IMR-90 (cell line): Measurements from ENCODE around the gene LINC01488. TPM values are rescaled to one million over a fixed set of nuclear protein-coding genes. Genes with fewer than 3 reads are reported as not detected.

Experiments used
- ATAC-seq: fragments of 200-7000 bp; cut with Tn5 transposase; 2 replicates; pipeline ENCODE4 v1.9.1; 2020; ENCODE audit warnings: low read depth, mild to moderate bottlenecking, moderate library complexity
- BruUV-seq: library from RNA; stranded (reverse); fragments of 400-500 nt; replicated peaks from 2 replicates; lab custom pipeline; 2021; lab: Mats Ljungman, UMichigan
- CTCF ChIA-PET: fragments of 300-600 bp; formaldehyde crosslinking; extraction: SDS; loops from one replicate; lab custom pipeline; 2021; ENCODE audit warnings: antibody characterized with exemption; lab: Yijun Ruan, JAX
- POLR2A ChIA-PET: fragments of 300-600 bp; sonication (Branson Sonifier 250); formaldehyde crosslinking; loops from one replicate; lab custom pipeline; 2022; ENCODE audit warnings: antibody characterized with exemption; ENCODE audit not compliant: unreplicated experiment; lab: Charles Lee
- DNase-seq: peaks from one replicate; pipeline ENCODE4 v3.0.0; 2013
- H2AFZ ChIP-seq: replicated peaks from 2 replicates; pipeline ENCODE3; 2013; ENCODE audit warnings: low read length, mild to moderate bottlenecking; ENCODE audit not compliant: poor library complexity
- H2AK5ac ChIP-seq: 2 replicates; pipeline ENCODE4 v1.6.1; 2013; ENCODE audit warnings: low read depth, low read length, inconsistent platforms
- H2AK9ac ChIP-seq: replicated peaks from 2 replicates; pipeline ENCODE3; 2013; ENCODE audit warnings: mild to moderate bottlenecking, low read depth, low read length, moderate library complexity; ENCODE audit not compliant: poor library complexity
- H2BK120ac ChIP-seq: 2 replicates; pipeline ENCODE4 v1.6.1; 2013; ENCODE audit warnings: low read depth, low read length, inconsistent platforms
- H2BK15ac ChIP-seq: 3 replicates; pipeline ENCODE4 v1.6.1; 2013; ENCODE audit warnings: low read depth, low read length, inconsistent platforms
- H2BK20ac ChIP-seq: 2 replicates; pipeline ENCODE4 v1.6.1; 2013; ENCODE audit warnings: low read depth, mild to moderate bottlenecking, inconsistent platforms, low read length, moderate library complexity
- H2BK5ac ChIP-seq: 2 replicates; pipeline ENCODE4 v1.6.1; 2013; ENCODE audit warnings: mild to moderate bottlenecking, low read depth, low read length, inconsistent platforms; ENCODE audit not compliant: poor library complexity, severe bottlenecking
- H3K14ac ChIP-seq: replicated peaks from 2 replicates; pipeline ENCODE4 v1.6.1; 2013; ENCODE audit warnings: low read depth, low read length, inconsistent platforms
- H3K18ac ChIP-seq: 2 replicates; pipeline ENCODE4 v1.6.1; 2013; ENCODE audit warnings: low read depth, low read length, control low read depth
- H3K23ac ChIP-seq: 2 replicates; pipeline ENCODE4 v1.6.1; 2013; ENCODE audit warnings: low read depth, low read length, inconsistent platforms
- H3K27ac ChIP-seq: 2 replicates; pipeline ENCODE4 v1.5.1; 2013; ENCODE audit warnings: mild to moderate bottlenecking, control low read depth, low read length; ENCODE audit not compliant: insufficient read depth
- H3K27me3 ChIP-seq: 2 replicates; pipeline ENCODE4 v1.6.1; 2013; ENCODE audit warnings: low read length; ENCODE audit not compliant: control insufficient read depth, insufficient read depth
- H3K36me3 ChIP-seq: 2 replicates; pipeline ENCODE4 v1.6.1; 2013; ENCODE audit warnings: low read length, mixed read lengths; ENCODE audit not compliant: control insufficient read depth, insufficient read depth
- H3K4ac ChIP-seq: 2 replicates; pipeline ENCODE4 v1.6.1; 2013; ENCODE audit warnings: low read depth, low read length, inconsistent platforms
- H3K4me1 ChIP-seq: 2 replicates; pipeline ENCODE4 v1.6.1; 2013; ENCODE audit warnings: low read length, mixed read lengths; ENCODE audit not compliant: control insufficient read depth, insufficient read depth
- H3K4me2 ChIP-seq: 2 replicates; pipeline ENCODE4 v1.6.1; 2013; ENCODE audit warnings: low read depth, mild to moderate bottlenecking, control low read depth, low read length, moderate library complexity
- H3K4me3 ChIP-seq: 2 replicates; pipeline ENCODE4 v1.5.1; 2013; ENCODE audit warnings: low read depth, mild to moderate bottlenecking, control low read depth, low read length, moderate library complexity; ENCODE audit not compliant: insufficient read depth
- H3K56ac ChIP-seq: 2 replicates; pipeline ENCODE4 v1.6.1; 2013; ENCODE audit warnings: low read length, inconsistent platforms; ENCODE audit not compliant: insufficient read depth; ENCODE audit errors: extremely low read depth
- H3K79me1 ChIP-seq, 2 experiments: 2 replicates each; pipeline ENCODE4 v1.6.1; 2013; ENCODE audit warnings: low read length in 2 of 2, inconsistent platforms in 1 of 2, low read depth in 1 of 2
- H3K9ac ChIP-seq: 2 replicates; pipeline ENCODE4 v1.6.1; 2013; ENCODE audit warnings: low read depth, low read length, control low read depth
- H3K9me1 ChIP-seq: 2 replicates; pipeline ENCODE4 v1.6.1; 2013; ENCODE audit warnings: low read length, inconsistent platforms; ENCODE audit not compliant: insufficient read depth
- H3K9me3 ChIP-seq: 2 replicates; pipeline ENCODE4 v1.6.1; 2013; ENCODE audit warnings: low read length; ENCODE audit not compliant: control insufficient read depth, insufficient read depth
- H4K20me1 ChIP-seq: 2 replicates; pipeline ENCODE4 v1.6.1; 2013; ENCODE audit warnings: low read length, inconsistent platforms; ENCODE audit not compliant: insufficient read depth
- H4K5ac ChIP-seq: 2 replicates; pipeline ENCODE4 v1.6.1; 2013; ENCODE audit warnings: mild to moderate bottlenecking, low read depth, low read length, control low read depth
- H4K8ac ChIP-seq, 2 experiments: 2 replicates each; pipeline ENCODE4 v1.6.1; 2013; ENCODE audit warnings: low read depth in 2 of 2, low read length in 2 of 2, control low read depth in 1 of 2, inconsistent platforms in 1 of 2
- H4K91ac ChIP-seq: 2 replicates; pipeline ENCODE4 v1.6.1; 2013; ENCODE audit warnings: low read depth, low read length, inconsistent platforms; ENCODE audit not compliant: insufficient read depth
- CEBPB ChIP-seq: IDR thresholded peaks from 2 replicates; pipeline ENCODE4 v1.6.1; 2012; ENCODE audit warnings: low read depth, low read length, improper control_type of control experiment
- FOS ChIP-seq: fragments of 150-350 bp; IDR thresholded peaks from 2 replicates; pipeline ENCODE4 v1.6.1; 2016; ENCODE audit warnings: low read depth, low read length
- MAZ ChIP-seq: IDR thresholded peaks from 2 replicates; pipeline ENCODE4 v1.6.1; 2012; ENCODE audit warnings: low read depth, mild to moderate bottlenecking, low read length, improper control_type of control experiment, moderate library complexity, borderline replicate concordance
- NFE2L2 ChIP-seq: fragments of 150-350 bp; IDR thresholded peaks from 2 replicates; pipeline ENCODE4 v1.6.1; 2016; ENCODE audit warnings: low read depth, mild to moderate bottlenecking, low read length
- POLR2A ChIP-seq: IDR thresholded peaks from 2 replicates; pipeline ENCODE4 v1.6.1; 2012; ENCODE audit warnings: mild to moderate bottlenecking, low read depth, low read length
- RCOR1 ChIP-seq: IDR thresholded peaks from 2 replicates; pipeline ENCODE4 v1.6.1; 2012; ENCODE audit warnings: mild to moderate bottlenecking, low read length, improper control_type of control experiment; ENCODE audit not compliant: insufficient replicate concordance
- RFX5 ChIP-seq: IDR thresholded peaks from 2 replicates; pipeline ENCODE4 v1.8.0; 2012; ENCODE audit warnings: low read depth, mild to moderate bottlenecking, low read length, moderate library complexity
- SMC3 ChIP-seq: fragments of 150-350 bp; IDR thresholded peaks from 2 replicates; pipeline ENCODE4 v1.6.1; 2016; ENCODE audit warnings: low read depth, mild to moderate bottlenecking, antibody characterized with exemption, low read length, moderate library complexity
- WGBS, 2 experiments: methylation state at CpG; one replicate each; pipeline versions ENCODE4 v1.1.5 to v1.1.7; 2013; ENCODE audit warnings: missing lambda C conversion rate in 2 of 2; ENCODE audit not compliant: insufficient read length in 1 of 2; ENCODE audit errors: extremely low coverage in 2 of 2; 5-methylcytosine and 5-hydroxymethylcytosine counted together
- dilution Hi-C: fragments of 300-500 bp; cut with HindIII; formaldehyde crosslinking; loops from one replicate; pipeline ENCODE4 v1.14.3; 2018; ENCODE audit warnings: low sequenced_read_pairs; ENCODE audit not compliant: unreplicated experiment
- in situ Hi-C: fragments of 300-500 bp; cut with MboI; formaldehyde crosslinking; loops from 3 replicates; pipeline ENCODE4 v1.14.3; 2019; ENCODE audit warnings: low sequenced_read_pairs, inconsistent platforms, mixed read lengths
- intact Hi-C: fragments of 100-400 bp; cut with micrococcal nuclease; formaldehyde crosslinking; loops from 2 replicates; pipeline ENCODE4 v1.10.0; 2022
- polyA plus RNA-seq, 3 experiments: library from polyadenylated mRNA; depleted of rRNA; stranded (reverse); fragments of >200 nt; gene quantifications; 2 replicates each; pipeline ENCODE4 v1.2.3, GENCODE V29; 2012; ENCODE audit warnings: low replicate concordance in 1 of 3
- total RNA-seq: library from RNA; depleted of rRNA; stranded (reverse); fragments of >200 nt; gene quantifications from 2 replicates; pipeline ENCODE4 v1.2.3, GENCODE V29; 2012
- TF ChIP-seq, protein P1 (sequence below): fragments of 150-350 bp; IDR thresholded peaks from 2 replicates; pipeline ENCODE4 v1.6.1; 2017; ENCODE audit warnings: mild to moderate bottlenecking, antibody characterized with exemption, low read length, low read depth

The LINC01488 gene
- total and polyA plus RNA-seq, 2 of the 4 experiments (the other 2 are of a cell fraction), result not detected

DNA sequence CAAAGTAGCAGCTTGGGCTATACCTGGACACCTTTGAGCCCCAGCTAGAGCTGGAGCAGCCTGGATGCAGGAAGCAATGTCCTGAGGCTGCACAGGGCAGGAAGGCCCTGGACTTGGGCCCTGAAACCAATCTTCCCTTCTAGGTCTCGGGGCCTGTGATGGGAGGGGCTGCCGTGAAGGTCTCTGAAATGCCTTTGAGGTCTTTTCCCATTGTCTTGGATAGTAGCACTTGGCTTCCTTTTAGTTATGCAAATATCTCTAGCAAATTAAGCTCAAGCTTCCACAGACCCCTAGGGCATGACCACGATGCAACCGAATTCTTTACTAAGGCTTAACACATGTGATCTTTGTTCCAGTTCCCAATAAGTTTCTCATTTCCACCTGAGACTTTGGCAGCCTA lies 40.0 kb downstream of the LINC01488 start:
- no peak overlapping the region for H2BK20ac ChIP-seq
- BruUV-seq, result no TSS peak
- no peak overlapping the region for H4K8ac ChIP-seq
- no peak overlapping the region for H2BK5ac ChIP-seq
- H3K14ac ChIP-seq, result no peak overlapping the region
- no peaks in the 10 kb centered on the region for H3K79me1 ChIP-seq
- H3K9me1 ChIP-seq, result no peaks in the 10 kb centered on the region
- in situ Hi-C loops (no loop called here), dilution Hi-C loops (no loop called here), intact Hi-C loops (no loop called here)
- H3K4me2 ChIP-seq, result no peak overlapping the region
- H3K56ac ChIP-seq, result no peak overlapping the region
- no peak overlapping the region for H2BK120ac ChIP-seq
- no peak overlapping the region for H3K4ac ChIP-seq
- no peak for TF ChIP-seq RFX5
- TF ChIP-seq SMC3, result no peak
- no peak for TF ChIP-seq NFE2L2
- no peak for TF ChIP-seq MAZ
- TF ChIP-seq RCOR1, result no peak
- TF ChIP-seq, protein P1, sequence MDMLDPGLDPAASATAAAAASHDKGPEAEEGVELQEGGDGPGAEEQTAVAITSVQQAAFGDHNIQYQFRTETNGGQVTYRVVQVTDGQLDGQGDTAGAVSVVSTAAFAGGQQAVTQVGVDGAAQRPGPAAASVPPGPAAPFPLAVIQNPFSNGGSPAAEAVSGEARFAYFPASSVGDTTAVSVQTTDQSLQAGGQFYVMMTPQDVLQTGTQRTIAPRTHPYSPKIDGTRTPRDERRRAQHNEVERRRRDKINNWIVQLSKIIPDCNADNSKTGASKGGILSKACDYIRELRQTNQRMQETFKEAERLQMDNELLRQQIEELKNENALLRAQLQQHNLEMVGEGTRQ, result no peak
- TF ChIP-seq POLR2A, result no peak
- no peak for TF ChIP-seq FOS
- no peak for TF ChIP-seq CEBPB
- H3K23ac ChIP-seq, result no peak overlapping the region
- H4K20me1 ChIP-seq, result no peaks in the 10 kb centered on the region
- DNase-seq (no peak), ATAC-seq (no peak)
- peaks cover 10% of the 10 kb centered on the region for H3K4me1 ChIP-seq
- no peak overlapping the region for H4K5ac ChIP-seq
- POLR2A ChIA-PET, result no interaction called here
- 67% methylated on average over 2 of the region's 4 CpGs; no CpG with 5 or more reads in 1 of the 2 experiments for WGBS, 2 experiments
- no peak overlapping the region for H3K18ac ChIP-seq
- H3K9ac ChIP-seq, result no peak overlapping the region
- H3K9me3 ChIP-seq, result no peaks in the 10 kb centered on the region
- no peak overlapping the region for H4K91ac ChIP-seq
- H3K27ac ChIP-seq, result no peak overlapping the region
- no peak overlapping the region for H2AK5ac ChIP-seq
- CTCF ChIA-PET, result no interaction called here
- H2BK15ac ChIP-seq, result no peak overlapping the region
- no peak overlapping the region for H2AK9ac ChIP-seq
- H2AFZ ChIP-seq, result no peak overlapping the region
- H3K27me3 ChIP-seq, result no peaks in the 10 kb centered on the region
- no peaks in the 10 kb centered on the region for H3K36me3 ChIP-seq
- no peak overlapping the region for H3K4me3 ChIP-seq
